ENCODE data around the gene UGT2B17.
"Not testable (repeated sequence)": the region's sequence is repeated elsewhere in the genome, so short reads cannot be mapped to it uniquely, and the experiment has no call there.

Gene UGT2B17

GRCh38 chr4:68569466-68570121 is 6.5 kb downstream of the UGT2B17 start:
- Histone ChIP-seq H3K9ac (ENCODE audit: low read depth in 1 of 2, low read length in 2 of 2) (no peak overlapping the region), H3K36me3 (ENCODE audit: control insufficient read depth in 1 of 2, insufficient read depth in 2 of 2, low read length in 2 of 2) (no peaks in the 10 kb centered on the region), H3K4me3 (ENCODE audit: low read depth in 1 of 2, low read length in 2 of 2) (no peak overlapping the region), H3K9me3 (ENCODE audit: control insufficient read depth in 1 of 2, low read length in 2 of 2) (no peaks in the 10 kb centered on the region), H3K4me1 (ENCODE audit: control insufficient read depth in 1 of 2, insufficient read depth in 2 of 2, low read length in 2 of 2) (no peaks in the 10 kb centered on the region), H3K27me3 (ENCODE audit: control insufficient read depth in 1 of 2, insufficient read depth in 2 of 2, low read length in 2 of 2) (no peaks in the 10 kb centered on the region), H3K27ac (ENCODE audit: low read depth, low read length) (no peak overlapping the region)

GRCh38 chr4:68569036-68569435 is 7.1 kb downstream of the UGT2B17 start:
- H3K9me3 ChIP-seq (ENCODE audit: control insufficient read depth in 1 of 2, low read length in 2 of 2); H3K36me3 ChIP-seq (ENCODE audit: control insufficient read depth in 1 of 2, insufficient read depth in 2 of 2, low read length in 2 of 2); H3K4me3 ChIP-seq (ENCODE audit: low read depth in 1 of 2, low read length in 2 of 2); H3K4me1 ChIP-seq (ENCODE audit: control insufficient read depth in 1 of 2, insufficient read depth in 2 of 2, low read length in 2 of 2); H3K27ac ChIP-seq (ENCODE audit: low read depth, low read length); H3K27me3 ChIP-seq (ENCODE audit: control insufficient read depth in 1 of 2, insufficient read depth in 2 of 2, low read length in 2 of 2); H3K9ac ChIP-seq (ENCODE audit: low read depth in 1 of 2, low read length in 2 of 2): not testable (repeated sequence)

GRCh38 chr4:68568535-68568934 is 7.6 kb downstream of the UGT2B17 start:
- H3K36me3 ChIP-seq (ENCODE audit: control insufficient read depth in 1 of 2, insufficient read depth in 2 of 2, low read length in 2 of 2); H3K9me3 ChIP-seq (ENCODE audit: control insufficient read depth in 1 of 2, low read length in 2 of 2); H3K27ac ChIP-seq (ENCODE audit: low read depth, low read length); H3K27me3 ChIP-seq (ENCODE audit: control insufficient read depth in 1 of 2, insufficient read depth in 2 of 2, low read length in 2 of 2); H3K4me1 ChIP-seq (ENCODE audit: control insufficient read depth in 1 of 2, insufficient read depth in 2 of 2, low read length in 2 of 2); H3K9ac ChIP-seq (ENCODE audit: low read depth in 1 of 2, low read length in 2 of 2); H3K4me3 ChIP-seq (ENCODE audit: low read depth in 1 of 2, low read length in 2 of 2): not testable (repeated sequence)

GRCh38 chr4:68566364-68566763 is 9.8 kb downstream of the UGT2B17 start:
- H3K4me1 ChIP-seq (ENCODE audit: control insufficient read depth in 1 of 2, insufficient read depth in 2 of 2, low read length in 2 of 2); H3K4me3 ChIP-seq (ENCODE audit: low read depth in 1 of 2, low read length in 2 of 2); H3K9ac ChIP-seq (ENCODE audit: low read depth in 1 of 2, low read length in 2 of 2); H3K9me3 ChIP-seq (ENCODE audit: control insufficient read depth in 1 of 2, low read length in 2 of 2); H3K27ac ChIP-seq (ENCODE audit: low read depth, low read length); H3K36me3 ChIP-seq (ENCODE audit: control insufficient read depth in 1 of 2, insufficient read depth in 2 of 2, low read length in 2 of 2); H3K27me3 ChIP-seq (ENCODE audit: control insufficient read depth in 1 of 2, insufficient read depth in 2 of 2, low read length in 2 of 2): not testable (repeated sequence)

- not testable (repeated sequence) for H3K4me1 ChIP-seq (ENCODE audit: control insufficient read depth in 1 of 2, insufficient read depth in 2 of 2, low read length in 2 of 2); H3K27me3 ChIP-seq (ENCODE audit: control insufficient read depth in 1 of 2, insufficient read depth in 2 of 2, low read length in 2 of 2); H3K4me3 ChIP-seq (ENCODE audit: low read depth in 1 of 2, low read length in 2 of 2); H3K36me3 ChIP-seq (ENCODE audit: control insufficient read depth in 1 of 2, insufficient read depth in 2 of 2, low read length in 2 of 2); H3K9me3 ChIP-seq (ENCODE audit: control insufficient read depth in 1 of 2, low read length in 2 of 2); H3K9ac ChIP-seq (ENCODE audit: low read depth in 1 of 2, low read length in 2 of 2); H3K27ac ChIP-seq (ENCODE audit: low read depth, low read length)
Observed at GRCh38 chr4:68565082-68565481, 11.0 kb downstream of the UGT2B17 start.

GRCh38 chr4:68560364-68561070 is 15.6 kb downstream of the UGT2B17 start:
- H3K36me3 ChIP-seq (ENCODE audit: control insufficient read depth in 1 of 2, insufficient read depth in 2 of 2, low read length in 2 of 2); H3K9ac ChIP-seq (ENCODE audit: low read depth in 1 of 2, low read length in 2 of 2); H3K27me3 ChIP-seq (ENCODE audit: control insufficient read depth in 1 of 2, insufficient read depth in 2 of 2, low read length in 2 of 2); H3K27ac ChIP-seq (ENCODE audit: low read depth, low read length); H3K9me3 ChIP-seq (ENCODE audit: control insufficient read depth in 1 of 2, low read length in 2 of 2); H3K4me3 ChIP-seq (ENCODE audit: low read depth in 1 of 2, low read length in 2 of 2); H3K4me1 ChIP-seq (ENCODE audit: control insufficient read depth in 1 of 2, insufficient read depth in 2 of 2, low read length in 2 of 2): not testable (repeated sequence)

DNA sequence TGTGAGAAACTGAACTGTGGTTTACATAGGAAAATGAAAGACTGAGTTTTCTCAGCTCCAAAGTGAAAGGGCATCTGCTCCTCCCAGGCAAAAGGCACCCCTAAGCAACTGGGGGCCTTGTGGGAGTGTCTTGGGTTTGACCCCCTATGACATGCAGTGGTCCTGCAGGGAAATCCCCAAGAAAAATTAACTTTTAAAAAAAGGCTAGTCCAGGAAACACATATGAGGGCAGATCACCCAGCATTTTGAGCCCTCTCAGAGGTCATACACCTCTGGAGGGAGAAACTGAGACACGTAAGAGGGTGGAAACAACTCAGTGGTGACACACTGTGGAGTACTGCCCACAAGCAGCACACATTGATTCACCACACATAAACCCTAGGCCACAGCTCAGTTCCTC is 22.3 kb downstream of the UGT2B17 start:
- not testable (repeated sequence) for H3K27me3 ChIP-seq (ENCODE audit: control insufficient read depth in 1 of 2, insufficient read depth in 2 of 2, low read length in 2 of 2); H3K36me3 ChIP-seq (ENCODE audit: control insufficient read depth in 1 of 2, insufficient read depth in 2 of 2, low read length in 2 of 2); H3K27ac ChIP-seq (ENCODE audit: low read depth, low read length); H3K4me3 ChIP-seq (ENCODE audit: low read depth in 1 of 2, low read length in 2 of 2); H3K9me3 ChIP-seq (ENCODE audit: control insufficient read depth in 1 of 2, low read length in 2 of 2); H3K4me1 ChIP-seq (ENCODE audit: control insufficient read depth in 1 of 2, insufficient read depth in 2 of 2, low read length in 2 of 2); H3K9ac ChIP-seq (ENCODE audit: low read depth in 1 of 2, low read length in 2 of 2)

DNA sequence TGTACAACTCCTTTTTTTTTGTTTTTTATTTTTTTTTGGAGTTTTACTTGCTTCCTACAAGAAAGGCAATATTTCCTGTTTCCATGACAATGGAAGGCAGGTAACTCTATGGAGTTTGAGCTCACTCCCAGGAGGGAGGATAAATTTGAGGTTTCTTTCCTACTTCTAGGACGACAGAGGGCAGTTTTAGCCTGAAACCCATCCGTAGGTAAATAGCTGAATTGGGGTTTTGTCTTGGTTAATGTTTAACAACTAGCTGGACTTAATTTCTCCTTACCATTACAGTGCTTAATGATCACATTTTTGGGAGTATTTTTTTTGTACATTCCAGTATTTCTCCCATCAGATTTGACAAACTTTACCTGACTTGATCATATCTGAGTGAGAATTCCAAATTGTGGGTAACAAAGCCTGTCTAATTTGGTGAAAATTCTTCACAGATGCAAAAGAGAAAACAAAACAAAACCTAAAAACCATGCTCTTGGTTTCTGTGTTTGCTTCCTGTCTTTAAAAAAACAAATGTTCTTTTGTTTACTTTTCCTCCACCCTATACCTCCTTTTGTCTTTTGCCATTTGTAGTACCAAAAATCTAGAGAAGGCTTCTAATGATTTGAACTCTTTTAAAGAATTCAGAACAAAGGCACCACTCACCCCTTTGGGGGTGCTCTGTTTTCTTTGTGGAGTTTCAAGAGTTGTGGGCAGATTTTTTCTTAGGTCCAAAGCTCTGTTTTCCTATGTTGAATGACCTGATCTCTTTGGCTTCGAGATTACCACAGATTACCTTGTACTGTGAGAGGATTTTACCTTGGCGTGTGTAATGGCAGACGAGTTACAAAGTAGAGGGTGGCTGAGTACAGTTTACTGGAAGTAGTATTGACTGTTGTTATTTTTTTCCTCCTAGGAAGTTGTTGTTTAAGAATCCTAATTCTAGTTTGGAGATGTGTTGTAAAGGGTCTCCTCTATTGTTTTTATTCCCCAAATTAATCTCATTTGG is 23.0 kb downstream of the UGT2B17 start:
- not testable (repeated sequence) for H3K4me1 ChIP-seq (ENCODE audit: control insufficient read depth in 1 of 2, insufficient read depth in 2 of 2, low read length in 2 of 2); H3K9ac ChIP-seq (ENCODE audit: low read depth in 1 of 2, low read length in 2 of 2); H3K27me3 ChIP-seq (ENCODE audit: control insufficient read depth in 1 of 2, insufficient read depth in 2 of 2, low read length in 2 of 2); H3K4me3 ChIP-seq (ENCODE audit: low read depth in 1 of 2, low read length in 2 of 2); H3K9me3 ChIP-seq (ENCODE audit: control insufficient read depth in 1 of 2, low read length in 2 of 2); H3K27ac ChIP-seq (ENCODE audit: low read depth, low read length); H3K36me3 ChIP-seq (ENCODE audit: control insufficient read depth in 1 of 2, insufficient read depth in 2 of 2, low read length in 2 of 2)

DNA sequence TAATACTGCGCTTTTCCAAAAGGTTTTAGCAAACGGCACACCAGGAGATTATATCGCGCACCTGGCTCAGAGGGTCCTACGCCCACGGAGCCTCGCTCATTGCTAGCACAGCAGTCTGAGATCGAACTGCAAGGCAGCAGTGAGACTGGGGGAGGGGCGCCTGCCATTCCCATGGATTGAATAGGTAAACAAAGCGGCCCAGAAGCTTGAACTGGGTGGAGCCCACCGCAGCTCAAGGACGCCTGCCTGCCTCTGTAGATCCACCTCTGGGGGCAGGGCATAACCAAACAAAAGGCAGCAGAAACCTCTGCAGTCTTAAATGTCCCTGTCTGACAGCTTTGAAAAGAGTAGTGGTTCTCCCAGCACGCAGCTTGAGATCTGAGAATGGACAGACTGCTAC is 33.4 kb downstream of the UGT2B17 start:
- not testable (repeated sequence) for H3K9ac ChIP-seq (ENCODE audit: low read depth in 1 of 2, low read length in 2 of 2); H3K27me3 ChIP-seq (ENCODE audit: control insufficient read depth in 1 of 2, insufficient read depth in 2 of 2, low read length in 2 of 2); H3K9me3 ChIP-seq (ENCODE audit: control insufficient read depth in 1 of 2, low read length in 2 of 2); H3K4me1 ChIP-seq (ENCODE audit: control insufficient read depth in 1 of 2, insufficient read depth in 2 of 2, low read length in 2 of 2); H3K27ac ChIP-seq (ENCODE audit: low read depth, low read length); H3K36me3 ChIP-seq (ENCODE audit: control insufficient read depth in 1 of 2, insufficient read depth in 2 of 2, low read length in 2 of 2); H3K4me3 ChIP-seq (ENCODE audit: low read depth in 1 of 2, low read length in 2 of 2)

- Histone ChIP-seq H3K36me3 (ENCODE audit: control insufficient read depth in 1 of 2, insufficient read depth in 2 of 2, low read length in 2 of 2) (peaks cover 3 to 5% of the 10 kb centered on the region in 2 donors), H3K9me3 (ENCODE audit: control insufficient read depth in 1 of 2, low read length in 2 of 2) (no peaks in the 10 kb centered on the region), H3K4me3 (ENCODE audit: low read depth in 1 of 2, low read length in 2 of 2) (no peak overlapping the region), H3K4me1 (ENCODE audit: control insufficient read depth in 1 of 2, insufficient read depth in 2 of 2, low read length in 2 of 2) (no peaks in the 10 kb centered on the region), H3K27ac (ENCODE audit: low read depth, low read length) (no peak overlapping the region), H3K9ac (ENCODE audit: low read depth in 1 of 2, low read length in 2 of 2) (no peak overlapping the region), H3K27me3 (ENCODE audit: control insufficient read depth in 1 of 2, insufficient read depth in 2 of 2, low read length in 2 of 2) (no peaks in the 10 kb centered on the region)
Observed at GRCh38 chr4:68536375-68536774, 39.7 kb downstream of the UGT2B17 start.
